ENCODE results near the gene CDC34. TPM values are rescaled to one million over a fixed set of nuclear protein-coding genes. Genes with fewer than 3 reads are reported as not detected.
"Not testable (repeated sequence)": the region's sequence is repeated elsewhere in the genome, so short reads cannot be mapped to it uniquely, and the experiment has no call there.

Gene CDC34
- total RNA-seq, 1 experiment from 2014 or later = 113 TPM

GRCh38 chr19:583198-583967 lies 51.8 kb downstream of the CDC34 start:
- H3K9me3 ChIP-seq (ENCODE audit: low read depth, low read length, poor library complexity, severe bottlenecking) = no peaks in the 10 kb centered on the region
- H3K4me1 ChIP-seq (ENCODE audit: insufficient read depth, low read length, poor library complexity, severe bottlenecking) = peaks cover 3% of the 10 kb centered on the region
- peaks cover 44% of the 10 kb centered on the region for H3K36me3 ChIP-seq (ENCODE audit: insufficient read depth, low read length, poor library complexity, severe bottlenecking)
- CTCF ChIA-PET = no interaction called here
- TF ChIP-seq CTCF (conservative IDR thresholded peaks at IDR 0.05; ENCODE audit: low read depth, low read length) (no peak), EZH2 (IDR thresholded peaks at IDR 0.05; ENCODE audit: borderline replicate concordance, low read depth, low read length, poor library complexity, severe bottlenecking) (no peak)
- H3K27ac ChIP-seq (ENCODE audit: low read depth, low read length, poor library complexity, severe bottlenecking) = no peak overlapping the region
- H3K27me3 ChIP-seq (replicated peaks; ENCODE audit: insufficient read depth, low read depth, low read length, poor library complexity) = no peaks in the 10 kb centered on the region
- no peak overlapping the region for H3K4me3 ChIP-seq (ENCODE audit: low read depth, low read length, poor library complexity, severe bottlenecking)
- DNase-seq (ENCODE audit: low spot score) = no peak
- POLR2A ChIA-PET (ENCODE audit: low non-redundant PET) = no interaction called here
- intact Hi-C loops (cut with micrococcal nuclease; ENCODE audit: unreplicated experiment) = no loop called here
- BruUV-seq (replicated peaks) = no TSS peak

DNA sequence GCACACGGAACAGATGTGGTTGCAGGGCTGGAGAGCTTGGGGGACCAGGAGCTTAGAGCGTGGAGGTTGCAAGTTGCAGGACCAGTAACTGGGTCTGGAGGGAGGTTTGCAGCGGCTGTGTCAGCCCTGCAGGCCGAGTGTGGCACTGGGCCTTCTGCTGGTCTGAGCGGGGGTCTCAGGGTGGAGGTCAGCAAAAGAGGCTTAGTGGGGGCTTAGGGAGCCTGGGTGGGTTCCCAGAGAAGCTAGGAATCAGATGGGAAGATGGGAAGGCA lies 52.3 kb downstream of the CDC34 start:
- peaks cover 43% of the 10 kb centered on the region for H3K36me3 ChIP-seq (ENCODE audit: insufficient read depth, low read length, poor library complexity, severe bottlenecking)
- CTCF ChIA-PET = interaction anchor here (0.6 to 1.2 kb wide), 3 partner anchors 9 to 150 kb away, joined by 3 to 4 read pairs (median 4); no protein-coding TSS in a partner anchor
- no peak overlapping the region for H3K4me3 ChIP-seq (ENCODE audit: low read depth, low read length, poor library complexity, severe bottlenecking)
- H3K9me3 ChIP-seq (ENCODE audit: low read depth, low read length, poor library complexity, severe bottlenecking) = no peaks in the 10 kb centered on the region
- no peaks in the 10 kb centered on the region for H3K27me3 ChIP-seq (replicated peaks; ENCODE audit: insufficient read depth, low read depth, low read length, poor library complexity)
- H3K4me1 ChIP-seq (ENCODE audit: insufficient read depth, low read length, poor library complexity, severe bottlenecking) = peaks cover 8% of the 10 kb centered on the region
- no TSS peak for BruUV-seq (replicated peaks)
- H3K27ac ChIP-seq (ENCODE audit: low read depth, low read length, poor library complexity, severe bottlenecking) = no peak overlapping the region
- POLR2A ChIA-PET (ENCODE audit: low non-redundant PET) = no interaction called here
- intact Hi-C loops (cut with micrococcal nuclease; ENCODE audit: unreplicated experiment) = no loop called here
- no peak for DNase-seq (ENCODE audit: low spot score)
- no peak for TF ChIP-seq CTCF (conservative IDR thresholded peaks at IDR 0.05; ENCODE audit: low read depth, low read length)
- TF ChIP-seq EZH2 (IDR thresholded peaks at IDR 0.05; ENCODE audit: borderline replicate concordance, low read depth, low read length, poor library complexity, severe bottlenecking) = no peak

GRCh38 chr19:584240-585001 lies 52.9 kb downstream of the CDC34 start:
- TF ChIP-seq EZH2 (IDR thresholded peaks at IDR 0.05; ENCODE audit: borderline replicate concordance, low read depth, low read length, poor library complexity, severe bottlenecking) = no peak
- peak; percentile 98 for TF ChIP-seq CTCF (conservative IDR thresholded peaks at IDR 0.05; ENCODE audit: low read depth, low read length)
- H3K4me3 ChIP-seq (ENCODE audit: low read depth, low read length, poor library complexity, severe bottlenecking) = no peak overlapping the region
- CTCF ChIA-PET = interaction anchor here (0.6 to 1.2 kb wide), 3 partner anchors 9 to 150 kb away, joined by 3 to 4 read pairs (median 4); no protein-coding TSS in a partner anchor
- H3K9me3 ChIP-seq (ENCODE audit: low read depth, low read length, poor library complexity, severe bottlenecking) = no peaks in the 10 kb centered on the region
- peaks cover 13% of the 10 kb centered on the region for H3K4me1 ChIP-seq (ENCODE audit: insufficient read depth, low read length, poor library complexity, severe bottlenecking)
- no peaks in the 10 kb centered on the region for H3K27me3 ChIP-seq (replicated peaks; ENCODE audit: insufficient read depth, low read depth, low read length, poor library complexity)
- H3K27ac ChIP-seq (ENCODE audit: low read depth, low read length, poor library complexity, severe bottlenecking) = no peak overlapping the region
- H3K36me3 ChIP-seq (ENCODE audit: insufficient read depth, low read length, poor library complexity, severe bottlenecking) = peaks cover 40% of the 10 kb centered on the region
- DNase-seq (ENCODE audit: low spot score) = peak; percentile 83
- intact Hi-C loops (cut with micrococcal nuclease; ENCODE audit: unreplicated experiment) = loop anchor here (5.0 kb wide), 2 partner anchors 43 to 148 kb away; no protein-coding TSS in a partner anchor
- BruUV-seq (replicated peaks) = no TSS peak
- POLR2A ChIA-PET (ENCODE audit: low non-redundant PET) = no interaction called here

- peaks cover 13% of the 10 kb centered on the region for H3K4me1 ChIP-seq (ENCODE audit: insufficient read depth, low read length, poor library complexity, severe bottlenecking)
- BruUV-seq (replicated peaks); H3K27ac ChIP-seq (ENCODE audit: low read depth, low read length, poor library complexity, severe bottlenecking); H3K4me3 ChIP-seq (ENCODE audit: low read depth, low read length, poor library complexity, severe bottlenecking); POLR2A ChIA-PET (ENCODE audit: low non-redundant PET); H3K9me3 ChIP-seq (ENCODE audit: low read depth, low read length, poor library complexity, severe bottlenecking); DNase-seq (ENCODE audit: low spot score); H3K27me3 ChIP-seq (replicated peaks; ENCODE audit: insufficient read depth, low read depth, low read length, poor library complexity): not testable (repeated sequence)
- CTCF ChIA-PET = interaction anchor here (0.6 to 1.2 kb wide), 3 partner anchors 10 to 294 kb away, joined by 3 to 4 read pairs (median 4); no protein-coding TSS in a partner anchor
- intact Hi-C loops (cut with micrococcal nuclease; ENCODE audit: unreplicated experiment) = loop anchor here (5.0 kb wide), 2 partner anchors 42 to 147 kb away; no protein-coding TSS in a partner anchor
- peaks cover 34% of the 10 kb centered on the region for H3K36me3 ChIP-seq (ENCODE audit: insufficient read depth, low read length, poor library complexity, severe bottlenecking)
These were observed 53.6 kb downstream of the CDC34 start for GRCh38 chr19:585146-585545.

Measured in A673 (cell line).